Activated naive CD8-positive, alpha-beta T cell treated with anti-CD3 and anti-CD28 coated beads, Interleukin-2, amount 10 ng/mL, durations not matched to agents 7 days and 5 days (primary cell): ENCODE results near the gene ROCK2. TPM values are rescaled to one million over a fixed set of nuclear protein-coding genes. Genes with fewer than 3 reads are reported as not detected.
A peak's percentile ranks its signal among the peaks of the same experiment; 100 is the strongest.

Experiments used
- ATAC-seq: fragments of 150-1000 bp; cut with Tn5 transposase; one replicate; pipeline ENCODE4 v1.10.0; 2021; ENCODE audit warnings: low read depth, moderate library complexity
- POLR2A ChIA-PET: fragments of 350-600 bp; sonication (Branson Sonifier 250); formaldehyde crosslinking; loops from one replicate; lab custom pipeline; 2021; ENCODE audit warnings: antibody characterized with exemption; lab: Charles Lee
- DNase-seq: peaks from one replicate; pipeline ENCODE4 v3.0.0; 2021
- H3K27ac Mint-ChIP-seq: one replicate; pipeline ENCODE4 v1.8.0; 2022; ENCODE audit warnings: mild to moderate bottlenecking, mixed read lengths
- H3K27me3 Mint-ChIP-seq: one replicate; pipeline ENCODE4 v1.8.0; 2022; ENCODE audit warnings: mild to moderate bottlenecking, moderate library complexity, mixed read lengths
- H3K36me3 Mint-ChIP-seq: one replicate; pipeline ENCODE4 v1.8.0; 2021; ENCODE audit warnings: mild to moderate bottlenecking, mixed read lengths
- H3K4me1 Mint-ChIP-seq: one replicate; pipeline ENCODE4 v1.8.0; 2021; ENCODE audit warnings: mixed read lengths
- H3K4me3 Mint-ChIP-seq: one replicate; pipeline ENCODE4 v1.8.0; 2022; ENCODE audit warnings: mild to moderate bottlenecking, moderate library complexity, mixed read lengths
- H3K9me3 Mint-ChIP-seq: one replicate; pipeline ENCODE4 v1.8.0; 2021; ENCODE audit warnings: mixed read lengths
- total RNA-seq, 2 experiments: library from RNA; stranded (reverse); gene quantifications; one replicate each; pipeline ENCODE4 v1.2.3, GENCODE V29; 2021

The ROCK2 gene
- total RNA-seq, 2 experiments from 2014 or later: 14.6 to 15.3 TPM

DNA sequence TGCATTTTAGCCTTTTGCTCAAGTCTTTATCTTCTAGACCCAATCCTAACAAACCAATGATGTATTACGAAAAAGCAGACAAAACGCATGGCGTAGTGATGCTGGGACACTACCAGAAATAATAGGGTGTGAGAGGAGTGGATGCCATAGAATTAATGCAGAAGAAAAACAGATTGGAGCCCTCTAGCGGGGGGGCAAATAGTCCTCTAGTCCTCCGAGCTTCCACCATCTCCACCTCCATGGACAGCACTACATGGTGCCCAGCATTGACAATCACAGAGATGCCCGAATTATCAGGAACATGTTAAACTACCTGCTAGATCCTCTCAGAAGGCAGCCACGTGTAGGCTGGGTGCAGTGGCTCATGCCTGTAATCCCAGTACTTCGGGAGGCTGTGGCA lies 15.4 kb upstream of the ROCK2 start:
- H3K36me3 Mint-ChIP-seq: no peaks in the 10 kb centered on the region
- no peaks in the 10 kb centered on the region for H3K9me3 Mint-ChIP-seq
- POLR2A ChIA-PET: no interaction called here
- no peaks in the 10 kb centered on the region for H3K4me1 Mint-ChIP-seq
- H3K27ac Mint-ChIP-seq: no peak overlapping the region
- H3K27me3 Mint-ChIP-seq: peaks cover 6% of the 10 kb centered on the region
- ATAC-seq: no peak
- DNase-seq: no peak
- no peak overlapping the region for H3K4me3 Mint-ChIP-seq

GRCh38 chr2:11357428-11357972 lies 13.1 kb upstream of the ROCK2 start:
- POLR2A ChIA-PET: no interaction called here
- Mint-ChIP-seq H3K27me3 (peaks cover 6% of the 10 kb centered on the region), H3K4me1 (no peaks in the 10 kb centered on the region), H3K36me3 (no peaks in the 10 kb centered on the region), H3K9me3 (no peaks in the 10 kb centered on the region), H3K27ac (no peak overlapping the region), H3K4me3 (no peak overlapping the region)
- ATAC-seq (no peak), DNase-seq (no peak)

GRCh38 chr2:11356764-11357163 lies 12.3 kb upstream of the ROCK2 start:
- no peaks in the 10 kb centered on the region for H3K36me3 Mint-ChIP-seq
- ATAC-seq (no peak), DNase-seq (no peak)
- POLR2A ChIA-PET: no interaction called here
- no peak overlapping the region for H3K4me3 Mint-ChIP-seq
- H3K27ac Mint-ChIP-seq: no peak overlapping the region
- peaks cover 6% of the 10 kb centered on the region for H3K27me3 Mint-ChIP-seq
- no peaks in the 10 kb centered on the region for H3K4me1 Mint-ChIP-seq
- no peaks in the 10 kb centered on the region for H3K9me3 Mint-ChIP-seq

- H3K4me3 Mint-ChIP-seq: no peak overlapping the region
- POLR2A ChIA-PET: no interaction called here
- ATAC-seq: no peak
- H3K9me3 Mint-ChIP-seq: no peaks in the 10 kb centered on the region
- no peaks in the 10 kb centered on the region for H3K36me3 Mint-ChIP-seq
- H3K4me1 Mint-ChIP-seq: no peaks in the 10 kb centered on the region
- H3K27ac Mint-ChIP-seq: no peak overlapping the region
- peaks cover 12% of the 10 kb centered on the region for H3K27me3 Mint-ChIP-seq
- DNase-seq: no peak
Observed at GRCh38 chr2:11355194-11356053, 11.0 kb upstream of the ROCK2 start.

DNA sequence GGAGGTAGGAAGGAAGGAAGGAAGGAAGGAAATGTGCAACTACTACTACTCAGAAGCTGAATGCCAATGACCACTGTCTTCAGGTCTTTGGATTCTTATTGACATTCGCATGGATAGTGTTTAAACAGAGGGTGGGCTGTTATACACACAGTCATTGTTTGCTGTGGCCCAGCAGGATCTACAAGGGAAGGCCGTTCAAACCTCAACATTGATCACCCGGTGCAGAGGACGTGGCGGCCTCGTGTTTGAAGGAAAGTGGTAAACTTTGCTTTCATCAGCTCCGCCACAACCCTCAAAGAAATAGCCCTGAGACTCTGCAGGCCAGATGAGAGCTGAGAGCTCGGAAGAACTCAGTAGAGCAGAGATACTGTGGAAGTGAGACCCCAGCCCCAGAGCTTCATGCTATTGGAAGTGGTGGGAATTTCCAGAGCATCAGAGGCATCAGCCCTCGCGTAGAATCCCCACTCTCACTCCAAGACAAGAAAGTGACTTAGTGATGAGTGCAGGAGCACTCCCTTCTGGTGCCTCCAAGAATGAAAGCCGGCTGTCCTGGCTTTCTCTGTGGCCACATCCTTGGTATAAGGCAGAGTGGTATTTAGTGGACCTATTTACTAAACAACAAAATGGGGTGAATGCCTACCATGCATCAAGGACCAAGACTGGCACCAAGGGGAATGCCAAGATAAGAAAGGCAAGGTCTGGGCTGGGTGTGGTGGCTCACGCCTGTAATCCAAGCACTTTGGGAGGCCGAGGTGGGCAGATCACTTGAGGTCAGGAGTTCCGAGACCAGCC lies 10.1 kb upstream of the ROCK2 start:
- no peaks in the 10 kb centered on the region for H3K4me1 Mint-ChIP-seq
- ATAC-seq (no peak), DNase-seq (no peak)
- no peak overlapping the region for H3K4me3 Mint-ChIP-seq
- no peak overlapping the region for H3K27ac Mint-ChIP-seq
- no peaks in the 10 kb centered on the region for H3K36me3 Mint-ChIP-seq
- peaks cover 15% of the 10 kb centered on the region for H3K27me3 Mint-ChIP-seq
- POLR2A ChIA-PET: no interaction called here
- no peaks in the 10 kb centered on the region for H3K9me3 Mint-ChIP-seq

- POLR2A ChIA-PET: no interaction called here
- Mint-ChIP-seq H3K4me3 (no peak overlapping the region), H3K9me3 (no peaks in the 10 kb centered on the region), H3K27me3 (peaks cover 18% of the 10 kb centered on the region), H3K4me1 (no peaks in the 10 kb centered on the region), H3K27ac (no peak overlapping the region), H3K36me3 (no peaks in the 10 kb centered on the region)
- DNase-seq: no peak
- no peak for ATAC-seq
Observed at GRCh38 chr2:11352781-11353537, 8.5 kb upstream of the ROCK2 start.

DNA sequence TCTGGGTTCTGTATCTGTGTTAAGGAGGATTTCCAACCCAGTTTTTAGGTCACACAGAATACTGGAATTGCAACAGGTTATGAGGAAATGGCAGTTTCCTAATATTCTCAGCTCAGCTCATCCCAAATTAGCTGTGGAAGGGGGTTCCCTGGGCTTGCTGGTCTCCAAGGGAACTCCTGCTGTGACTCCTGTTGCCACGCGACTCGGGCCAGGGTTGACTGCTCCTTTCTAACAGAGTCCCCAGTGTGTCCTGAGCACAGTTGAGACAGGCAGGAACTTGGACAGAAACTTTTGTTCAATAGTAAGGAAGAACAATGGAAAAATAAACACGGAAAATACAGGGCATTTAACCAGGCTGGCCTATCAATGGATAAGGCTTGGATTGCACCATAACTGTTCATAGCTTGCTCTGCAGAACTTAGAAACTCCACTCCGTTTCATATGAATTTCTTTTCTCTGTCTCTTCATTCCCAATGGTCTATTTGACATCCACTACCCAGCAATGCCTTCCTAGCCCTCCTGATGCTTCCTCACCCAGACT lies 3.8 kb upstream of the ROCK2 start:
- ATAC-seq: no peak
- H3K27me3 Mint-ChIP-seq: peaks cover 40% of the 10 kb centered on the region
- peaks cover 2% of the 10 kb centered on the region for H3K36me3 Mint-ChIP-seq
- H3K27ac Mint-ChIP-seq: no peak overlapping the region
- POLR2A ChIA-PET: no interaction called here
- no peaks in the 10 kb centered on the region for H3K9me3 Mint-ChIP-seq
- H3K4me1 Mint-ChIP-seq: peaks cover 5% of the 10 kb centered on the region
- H3K4me3 Mint-ChIP-seq: no peak overlapping the region
- DNase-seq: no peak

DNA sequence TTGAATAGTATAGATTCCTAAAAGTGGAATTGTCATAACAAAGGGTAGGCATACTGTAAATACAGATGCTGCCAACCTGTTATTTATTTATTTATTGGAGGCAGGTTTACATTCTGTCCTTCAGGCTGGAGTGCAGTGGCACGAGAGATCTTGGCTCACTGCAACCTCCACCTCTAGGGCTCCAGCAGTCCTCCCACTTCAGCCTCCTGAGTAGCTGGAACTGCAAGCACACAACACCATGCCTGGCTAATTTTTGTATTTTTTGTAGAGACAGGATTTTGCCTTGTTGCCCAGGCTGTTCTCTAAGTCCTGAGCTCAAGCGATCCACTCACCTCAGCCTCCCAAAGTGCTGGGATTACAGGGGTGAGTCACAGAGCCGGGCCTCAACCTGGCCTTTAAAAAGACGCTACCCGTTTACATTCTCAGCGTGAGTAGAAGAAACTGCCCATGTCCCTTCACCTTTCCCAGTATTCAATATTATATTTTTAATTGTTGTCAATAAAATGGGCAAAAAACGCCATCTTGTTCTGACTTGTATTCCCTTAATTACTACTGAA lies 3.0 kb upstream of the ROCK2 start:
- ATAC-seq (no peak), DNase-seq (no peak)
- Mint-ChIP-seq H3K4me3 (no peak overlapping the region), H3K4me1 (peaks cover 13% of the 10 kb centered on the region), H3K27ac (no peak overlapping the region), H3K36me3 (peaks cover 3% of the 10 kb centered on the region), H3K9me3 (no peaks in the 10 kb centered on the region), H3K27me3 (peaks cover 40% of the 10 kb centered on the region)
- POLR2A ChIA-PET: interaction anchor here (0.6 kb wide), 1 partner anchor 186 kb away, joined by 4 read pairs; no protein-coding TSS in a partner anchor

DNA sequence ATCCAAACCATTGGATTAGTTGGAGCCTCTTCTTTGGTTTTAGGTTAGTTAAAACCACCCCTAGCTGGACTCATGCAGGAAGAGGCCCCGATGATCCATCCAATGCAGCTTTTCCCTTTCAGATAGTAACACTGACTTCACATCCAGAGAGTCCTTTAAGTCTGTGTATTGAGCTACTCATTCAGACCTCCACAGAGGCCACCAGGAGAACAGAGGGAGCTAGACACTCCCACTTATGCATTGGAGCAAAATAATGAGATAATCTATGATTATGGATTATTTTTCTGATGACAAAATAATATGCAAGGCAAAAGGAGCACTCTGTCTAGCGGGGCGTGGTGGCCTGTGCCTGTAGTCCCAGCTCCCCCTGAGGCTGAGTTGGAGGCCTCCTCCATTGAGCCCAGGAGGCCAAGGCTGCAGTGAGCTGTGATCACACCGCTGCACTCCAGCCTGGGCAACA lies 1.6 kb upstream of the ROCK2 start:
- DNase-seq (no peak), ATAC-seq (no peak)
- POLR2A ChIA-PET: interaction anchor here (3.4 kb wide), 1 partner anchor 191 kb away, joined by 17 read pairs; the partner anchor contains the start of gene SLC66A3
- peaks cover 36% of the 10 kb centered on the region for H3K27me3 Mint-ChIP-seq
- no peak overlapping the region for H3K4me3 Mint-ChIP-seq
- peaks cover 3% of the 10 kb centered on the region for H3K36me3 Mint-ChIP-seq
- no peak overlapping the region for H3K27ac Mint-ChIP-seq
- peaks cover 18% of the 10 kb centered on the region for H3K4me1 Mint-ChIP-seq
- H3K9me3 Mint-ChIP-seq: no peaks in the 10 kb centered on the region

DNA sequence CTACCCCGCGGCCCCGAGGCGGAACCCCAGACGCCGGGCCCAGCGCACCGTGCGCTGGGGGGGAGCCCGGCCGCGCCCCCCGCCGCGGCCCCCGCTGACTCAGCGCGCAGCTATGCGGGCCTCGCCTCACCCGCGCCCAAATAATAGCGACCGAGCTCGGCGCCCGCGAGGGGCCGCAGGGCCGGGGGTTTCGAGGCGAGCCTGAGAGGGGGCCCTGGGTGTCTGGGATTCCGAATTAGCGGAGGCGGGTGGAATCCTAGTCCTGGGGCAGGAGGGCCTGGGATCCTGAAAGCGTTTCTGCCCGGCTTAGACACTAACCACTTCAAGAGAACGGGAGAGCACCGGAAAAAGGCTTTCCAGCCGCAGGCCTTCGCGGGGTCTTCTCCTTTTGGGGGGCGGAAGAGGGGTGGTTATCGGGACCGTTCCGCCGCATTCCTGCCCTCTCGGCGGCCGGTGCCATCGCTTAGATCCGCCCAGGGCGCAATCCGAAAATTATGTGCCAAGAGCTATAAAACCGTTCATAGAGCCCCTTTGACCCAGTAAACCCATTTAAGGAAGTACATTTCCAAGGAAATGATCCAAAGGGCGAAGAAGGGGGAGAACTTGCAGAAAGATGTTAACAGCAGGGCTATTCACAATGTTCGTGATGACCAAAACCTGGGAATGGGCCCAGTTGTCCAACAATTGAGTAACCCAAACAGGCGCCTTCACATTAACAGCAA lies 681 bp upstream of the ROCK2 start:
- DNase-seq: peak; percentile 62
- peaks cover 22% of the 10 kb centered on the region for H3K4me1 Mint-ChIP-seq
- peaks cover 3% of the 10 kb centered on the region for H3K36me3 Mint-ChIP-seq
- peak overlapping the region; percentile 76 for H3K4me3 Mint-ChIP-seq
- H3K27me3 Mint-ChIP-seq: peaks cover 31% of the 10 kb centered on the region
- POLR2A ChIA-PET: interaction anchor here (1.5 to 3.4 kb wide), 2 partner anchors 39 to 190 kb away, joined by 3 to 17 read pairs; partner anchors contain the start of gene SLC66A3
- no peaks in the 10 kb centered on the region for H3K9me3 Mint-ChIP-seq
- H3K27ac Mint-ChIP-seq: no peak overlapping the region
- peak; percentile 34 for ATAC-seq

DNA sequence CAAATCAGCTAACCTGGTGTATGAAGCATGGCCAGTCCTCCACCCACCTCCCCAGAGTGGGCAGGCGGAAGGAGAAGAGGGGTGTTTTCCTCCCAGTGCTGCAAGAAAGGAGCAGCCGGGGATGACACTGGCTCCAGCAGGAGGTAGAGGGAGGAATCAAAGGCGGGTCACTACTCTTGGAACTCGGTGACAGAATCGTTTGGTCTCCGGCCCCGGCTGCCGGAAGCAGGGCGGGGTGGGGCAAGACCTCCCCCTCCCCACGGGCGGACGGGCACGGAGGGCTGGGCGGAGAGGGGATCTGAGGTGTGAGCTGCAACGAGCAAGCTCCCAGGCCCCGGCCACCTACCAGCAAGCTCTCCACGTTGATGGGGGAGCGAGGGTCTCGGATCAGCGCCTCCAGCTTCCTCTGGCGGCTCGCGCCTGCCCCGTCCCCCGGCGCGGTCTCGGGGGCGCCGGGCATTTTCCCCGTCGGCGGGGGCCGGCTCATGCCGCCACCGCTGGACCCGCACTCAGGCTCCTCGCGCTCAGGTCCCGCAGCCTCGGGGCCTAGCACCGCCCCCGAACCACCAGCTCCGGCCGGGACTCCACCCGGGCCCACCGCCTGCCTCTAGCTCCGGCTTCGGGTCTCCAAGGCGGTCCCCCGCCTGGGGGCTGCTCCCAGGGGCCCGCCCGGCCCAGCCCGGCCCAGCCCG lies 640 bp downstream of the ROCK2 start:
- DNase-seq: peak; percentile 63
- H3K4me1 Mint-ChIP-seq: peaks cover 26% of the 10 kb centered on the region
- H3K9me3 Mint-ChIP-seq: no peaks in the 10 kb centered on the region
- peak overlapping the region; percentile 93 for H3K27ac Mint-ChIP-seq
- H3K36me3 Mint-ChIP-seq: peaks cover 3% of the 10 kb centered on the region
- peak; percentile 41 for ATAC-seq
- H3K4me3 Mint-ChIP-seq: peak overlapping the region; percentile 99
- peaks cover 31% of the 10 kb centered on the region for H3K27me3 Mint-ChIP-seq
- POLR2A ChIA-PET: interaction anchor here (1.2 to 3.4 kb wide), 4 partner anchors 12 to 211 kb away, joined by 3 to 17 read pairs (median 3); partner anchors contain the start of gene SLC66A3
